ENCODE measurements around the gene WDR18. TPM values are rescaled to one million over a fixed set of nuclear protein-coding genes. Genes with fewer than 3 reads are reported as not detected.

Gene WDR18
- polyA plus RNA-seq, 1 of the 3 experiments (the other 2 are of a cell fraction), result 47.9 TPM

DNA sequence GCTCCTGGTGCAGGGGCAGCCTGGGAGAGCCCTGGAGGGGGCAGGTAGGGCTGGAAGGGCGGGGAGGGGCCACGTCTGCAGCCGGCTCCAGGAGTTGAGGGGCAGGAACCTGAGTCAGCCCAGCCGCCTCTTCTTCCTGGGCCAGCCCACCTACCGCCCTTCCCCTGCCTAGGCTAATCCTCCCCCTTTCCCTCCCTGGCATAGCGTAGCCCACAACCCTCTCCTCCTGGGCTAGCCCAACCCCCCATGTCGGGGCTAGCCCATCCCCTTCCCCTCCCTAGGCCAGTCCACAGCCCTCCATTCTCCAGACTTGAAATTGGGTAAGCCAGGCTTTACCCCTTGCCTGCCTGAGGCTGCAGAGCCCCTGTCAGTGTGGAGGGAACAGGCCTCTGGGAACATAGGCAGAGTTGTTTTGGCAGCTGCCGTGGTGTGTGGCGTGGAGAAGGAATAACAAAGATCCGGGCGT lies 20.6 kb upstream of the WDR18 start:
- TF ChIP-seq, protein P1, sequence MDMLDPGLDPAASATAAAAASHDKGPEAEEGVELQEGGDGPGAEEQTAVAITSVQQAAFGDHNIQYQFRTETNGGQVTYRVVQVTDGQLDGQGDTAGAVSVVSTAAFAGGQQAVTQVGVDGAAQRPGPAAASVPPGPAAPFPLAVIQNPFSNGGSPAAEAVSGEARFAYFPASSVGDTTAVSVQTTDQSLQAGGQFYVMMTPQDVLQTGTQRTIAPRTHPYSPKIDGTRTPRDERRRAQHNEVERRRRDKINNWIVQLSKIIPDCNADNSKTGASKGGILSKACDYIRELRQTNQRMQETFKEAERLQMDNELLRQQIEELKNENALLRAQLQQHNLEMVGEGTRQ (IDR thresholded peaks at IDR 0.05; ENCODE audit: borderline replicate concordance, low read depth, low read length), result no peak
- TF ChIP-seq JUND (IDR thresholded peaks at IDR 0.05), result no peak
- no peak for TF ChIP-seq NRF1 (IDR thresholded peaks at IDR 0.05; ENCODE audit: low read depth, low read length)
- no peak for TF ChIP-seq POLR2AphosphoS5 (IDR thresholded peaks at IDR 0.05; ENCODE audit: low read depth, low read length)
- TF ChIP-seq FOSL2 (IDR thresholded peaks at IDR 0.05; ENCODE audit: borderline replicate concordance, low read depth), result no peak
- no peak for TF ChIP-seq CHD2 (IDR thresholded peaks at IDR 0.05; ENCODE audit: low read length, partially characterized antibody)
- no peak for TF ChIP-seq SMC3 (IDR thresholded peaks at IDR 0.05; ENCODE audit: low read depth, low read length)
- TF ChIP-seq, protein P2, sequence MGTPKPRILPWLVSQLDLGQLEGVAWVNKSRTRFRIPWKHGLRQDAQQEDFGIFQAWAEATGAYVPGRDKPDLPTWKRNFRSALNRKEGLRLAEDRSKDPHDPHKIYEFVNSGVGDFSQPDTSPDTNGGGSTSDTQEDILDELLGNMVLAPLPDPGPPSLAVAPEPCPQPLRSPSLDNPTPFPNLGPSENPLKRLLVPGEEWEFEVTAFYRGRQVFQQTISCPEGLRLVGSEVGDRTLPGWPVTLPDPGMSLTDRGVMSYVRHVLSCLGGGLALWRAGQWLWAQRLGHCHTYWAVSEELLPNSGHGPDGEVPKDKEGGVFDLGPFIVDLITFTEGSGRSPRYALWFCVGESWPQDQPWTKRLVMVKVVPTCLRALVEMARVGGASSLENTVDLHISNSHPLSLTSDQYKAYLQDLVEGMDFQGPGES (IDR thresholded peaks at IDR 0.05; ENCODE audit: low read depth, low read length), result no peak
- TF ChIP-seq, protein P3, sequence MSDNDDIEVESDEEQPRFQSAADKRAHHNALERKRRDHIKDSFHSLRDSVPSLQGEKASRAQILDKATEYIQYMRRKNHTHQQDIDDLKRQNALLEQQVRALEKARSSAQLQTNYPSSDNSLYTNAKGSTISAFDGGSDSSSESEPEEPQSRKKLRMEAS (IDR thresholded peaks at IDR 0.05; ENCODE audit: low read depth), result no peak
- TF ChIP-seq SIN3A (IDR thresholded peaks at IDR 0.05; ENCODE audit: borderline replicate concordance, low read depth, low read length), result no peak
- TF ChIP-seq EZH2phosphoT487 (IDR thresholded peaks at IDR 0.05; ENCODE audit: borderline replicate concordance, low read depth), result no peak
- no peak for TF ChIP-seq MEF2A (IDR thresholded peaks at IDR 0.05; ENCODE audit: borderline replicate concordance, low read depth)
- TF ChIP-seq TAF1 (IDR thresholded peaks at IDR 0.05; ENCODE audit: borderline replicate concordance, low read depth, low read length), result no peak
- TF ChIP-seq GATA2 (CRISPR knock-in tag; IDR thresholded peaks at IDR 0.05), result no peak
- no peak for TF ChIP-seq FOXM1 (IDR thresholded peaks at IDR 0.05; ENCODE audit: low read depth)
- no peak for TF ChIP-seq RFX5 (IDR thresholded peaks at IDR 0.05; ENCODE audit: low read length)
- no peak for TF ChIP-seq RXRA (IDR thresholded peaks at IDR 0.05; ENCODE audit: borderline replicate concordance, low read depth)
- TF ChIP-seq YY1 (IDR thresholded peaks at IDR 0.05; ENCODE audit: low read depth), result no peak
- no peak for TF ChIP-seq FOXJ3 (CRISPR knock-in tag; IDR thresholded peaks at IDR 0.05)
- WGBS (ENCODE audit: low lambda C conversion rate), result 81% methylated on average over 4 of the region's 11 CpGs
- Histone ChIP-seq H4K20me1 (ENCODE audit: insufficient read depth) (no peaks in the 10 kb centered on the region), H3K79me2 (ENCODE audit: insufficient read depth) (no peaks in the 10 kb centered on the region), H3K4me2 (no peak overlapping the region), H3K27ac (ENCODE audit: low read depth in 2 of 2, low read length in 1 of 2) (no peak overlapping the region), H3K9me3 (no peaks in the 10 kb centered on the region), H3K27me3 (ENCODE audit: insufficient read depth) (no peaks in the 10 kb centered on the region), H3K9ac (no peak overlapping the region), H3F3A (replicated peaks; ENCODE audit: insufficient read depth) (peaks cover 6% of the 10 kb centered on the region), H3K4me3 (ENCODE audit: low read depth in 2 of 2, low read length in 1 of 2) (no peak overlapping the region), H3K36me3 (replicated peaks in 1 of 2; ENCODE audit: control insufficient read depth in 1 of 2, insufficient read depth in 2 of 2, low read length in 1 of 2) (peaks cover 13% of the 10 kb centered on the region in 2 experiments), H3K4me1 (ENCODE audit: control insufficient read depth in 1 of 2, insufficient read depth in 2 of 2, low read depth in 1 of 2, low read length in 1 of 2) (no peaks in the 10 kb centered on the region), H2AFZ (ENCODE audit: low read depth) (no peak overlapping the region), H3K9me2 (no peaks in the 10 kb centered on the region)
- CTCF ChIA-PET, result no interaction called here
- DNase-seq, result no peak
- POLR2A ChIA-PET, result no interaction called here

Measured in SK-N-SH (cell line).